Endodermal cell (in vitro differentiated cells): ENCODE results near the gene SND1. TPM values are rescaled to one million over a fixed set of nuclear protein-coding genes. Genes with fewer than 3 reads are reported as not detected.

Experiments
- DNase-seq: peaks from one replicate; pipeline ENCODE4 v3.0.0-alpha.2; 2017
- H3K27ac ChIP-seq: 2 replicates; pipeline ENCODE4 v1.5.1; 2013; ENCODE audit warnings: mild to moderate bottlenecking, low read depth, low read length, moderate library complexity
- H3K27me3 ChIP-seq: 2 replicates; pipeline ENCODE4 v1.6.1; 2013; ENCODE audit warnings: mild to moderate bottlenecking, low read length, moderate library complexity; ENCODE audit not compliant: insufficient read depth, control insufficient read depth, poor library complexity, severe bottlenecking
- H3K36me3 ChIP-seq: 2 replicates; pipeline ENCODE4 v1.7.0; 2013; ENCODE audit warnings: mild to moderate bottlenecking, low read length, moderate library complexity; ENCODE audit not compliant: control insufficient read depth, insufficient read depth
- H3K4me1 ChIP-seq: one replicate; pipeline ENCODE4 v1.7.0; 2013; ENCODE audit warnings: low read length; ENCODE audit not compliant: control insufficient read depth, insufficient read depth
- H3K4me3 ChIP-seq: 2 replicates; pipeline ENCODE4 v1.5.1; 2013; ENCODE audit warnings: mild to moderate bottlenecking, low read length, moderate library complexity
- H3K9ac ChIP-seq: 2 replicates; pipeline ENCODE4 v1.6.1; 2013; ENCODE audit warnings: mild to moderate bottlenecking, low read length, moderate library complexity; ENCODE audit not compliant: poor library complexity, severe bottlenecking; ENCODE audit errors: extremely low read depth
- H3K9me3 ChIP-seq: 2 replicates; pipeline ENCODE4 v1.6.1; 2013; ENCODE audit warnings: mild to moderate bottlenecking, low read length, moderate library complexity; ENCODE audit not compliant: control insufficient read depth
- H3K27ac Mint-ChIP-seq: 2 replicates; pipeline ENCODE4 v1.8.0; 2020; ENCODE audit warnings: mixed read lengths
- H3K27me3 Mint-ChIP-seq: 2 replicates; pipeline ENCODE4 v1.8.0; 2021; ENCODE audit warnings: mild to moderate bottlenecking, mixed read lengths; ENCODE audit not compliant: insufficient read depth
- H3K36me3 Mint-ChIP-seq: 2 replicates; pipeline ENCODE4 v1.8.0; 2020; ENCODE audit warnings: low read depth, mixed read lengths
- H3K4me1 Mint-ChIP-seq: 2 replicates; pipeline ENCODE4 v1.8.0; 2020; ENCODE audit warnings: mixed read lengths
- H3K4me3 Mint-ChIP-seq: 2 replicates; pipeline ENCODE4 v1.8.0; 2020; ENCODE audit warnings: mild to moderate bottlenecking, moderate library complexity, mixed read lengths
- H3K9me3 Mint-ChIP-seq: 2 replicates; pipeline ENCODE4 v1.8.0; 2020; ENCODE audit warnings: mild to moderate bottlenecking, mixed read lengths
- WGBS, 2 experiments: methylation state at CpG; one replicate each; pipeline versions ENCODE4 v1.1.5 to v1.1.7; 2013; ENCODE audit warnings: missing lambda C conversion rate in 2 of 2, mixed read lengths in 1 of 2; ENCODE audit not compliant: insufficient coverage in 1 of 2, insufficient read length in 1 of 2; 5-methylcytosine and 5-hydroxymethylcytosine counted together
- total RNA-seq, 2 donors: library from RNA; stranded (reverse); fragmentation: NEBNext Ultra II Directional in 1 of 2; extraction: Animal tissue kit (Norgen Biotek cat#: 25700) in 1 of 2; gene quantifications; 2 replicates in 1 of 2; 3 replicates in 1 of 2; pipeline ENCODE4 v1.2.1, GENCODE V29; 2021
- TF ChIP-seq, protein P1 (sequence below): fragments of 200-600 bp; sonication (generic); conservative IDR thresholded peaks from 2 replicates; pipeline ENCODE4 v1.5.0; 2021; ENCODE audit warnings: antibody characterized with exemption, mild to moderate bottlenecking

The SND1 gene
- total RNA-seq, 2 donors from 2014 or later = 240 to 267 TPM

DNA sequence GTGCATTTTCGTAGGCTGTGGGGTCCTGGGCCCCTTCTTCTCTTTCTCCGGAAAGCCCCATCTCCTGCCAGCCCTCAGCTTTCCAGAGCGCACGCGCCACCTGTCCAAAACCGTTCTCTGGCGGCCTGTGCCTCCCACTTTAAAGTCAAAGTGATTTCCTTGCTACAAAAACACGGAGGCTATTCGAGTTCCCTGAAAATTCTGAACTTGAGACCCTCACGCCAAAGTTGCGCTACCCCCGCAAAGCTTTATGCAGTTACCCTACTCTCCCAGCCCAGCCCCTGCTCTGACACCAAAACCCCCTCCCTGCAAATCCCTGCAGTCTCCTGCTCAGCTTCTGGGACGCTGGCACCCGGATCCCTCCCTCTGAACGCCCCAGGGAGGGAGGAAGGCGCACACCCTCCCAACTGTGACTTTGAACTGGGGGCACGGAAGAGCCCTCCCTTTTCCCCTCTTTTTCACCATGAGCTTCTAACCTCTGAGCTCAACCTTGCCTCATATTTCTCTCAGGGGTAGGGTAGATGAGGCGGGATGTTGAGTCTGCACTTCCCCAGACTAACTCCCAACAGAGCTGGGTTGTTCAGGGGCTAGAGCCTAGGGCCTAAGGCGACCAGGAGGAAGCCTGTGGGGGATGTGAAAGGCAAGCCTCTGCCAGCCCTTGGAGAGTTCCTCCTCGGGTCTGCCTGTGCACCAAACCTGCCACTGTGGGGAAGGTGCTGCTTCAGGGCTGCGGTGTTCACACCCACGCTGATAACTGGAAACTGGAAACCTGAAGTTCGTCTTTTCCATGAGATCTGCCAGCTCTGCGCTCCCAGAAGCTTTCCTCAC lies 31.4 kb upstream of the SND1 start:
- Histone ChIP-seq H3K4me1 (peaks cover 10% of the 10 kb centered on the region), H3K9me3 (no peaks in the 10 kb centered on the region), H3K9ac (peak overlapping the region; percentile 48), H3K36me3 (no peaks in the 10 kb centered on the region), H3K27me3 (peaks cover 18% of the 10 kb centered on the region), H3K27ac (no peak overlapping the region), H3K4me3 (peak overlapping the region; percentile 79)
- Mint-ChIP-seq H3K27ac (peak overlapping the region; percentile 85), H3K4me1 (peaks cover 36% of the 10 kb centered on the region), H3K27me3 (peaks cover 45% of the 10 kb centered on the region), H3K36me3 (no peaks in the 10 kb centered on the region), H3K9me3 (no peaks in the 10 kb centered on the region), H3K4me3 (peak overlapping the region; percentile 72)
- peak; percentile 87 for DNase-seq
- TF ChIP-seq, protein P1, sequence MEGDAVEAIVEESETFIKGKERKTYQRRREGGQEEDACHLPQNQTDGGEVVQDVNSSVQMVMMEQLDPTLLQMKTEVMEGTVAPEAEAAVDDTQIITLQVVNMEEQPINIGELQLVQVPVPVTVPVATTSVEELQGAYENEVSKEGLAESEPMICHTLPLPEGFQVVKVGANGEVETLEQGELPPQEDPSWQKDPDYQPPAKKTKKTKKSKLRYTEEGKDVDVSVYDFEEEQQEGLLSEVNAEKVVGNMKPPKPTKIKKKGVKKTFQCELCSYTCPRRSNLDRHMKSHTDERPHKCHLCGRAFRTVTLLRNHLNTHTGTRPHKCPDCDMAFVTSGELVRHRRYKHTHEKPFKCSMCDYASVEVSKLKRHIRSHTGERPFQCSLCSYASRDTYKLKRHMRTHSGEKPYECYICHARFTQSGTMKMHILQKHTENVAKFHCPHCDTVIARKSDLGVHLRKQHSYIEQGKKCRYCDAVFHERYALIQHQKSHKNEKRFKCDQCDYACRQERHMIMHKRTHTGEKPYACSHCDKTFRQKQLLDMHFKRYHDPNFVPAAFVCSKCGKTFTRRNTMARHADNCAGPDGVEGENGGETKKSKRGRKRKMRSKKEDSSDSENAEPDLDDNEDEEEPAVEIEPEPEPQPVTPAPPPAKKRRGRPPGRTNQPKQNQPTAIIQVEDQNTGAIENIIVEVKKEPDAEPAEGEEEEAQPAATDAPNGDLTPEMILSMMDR = no peak
- 4 to 10% methylated on average over 11 to 24 of the region's 24 CpGs for WGBS, 2 experiments

DNA sequence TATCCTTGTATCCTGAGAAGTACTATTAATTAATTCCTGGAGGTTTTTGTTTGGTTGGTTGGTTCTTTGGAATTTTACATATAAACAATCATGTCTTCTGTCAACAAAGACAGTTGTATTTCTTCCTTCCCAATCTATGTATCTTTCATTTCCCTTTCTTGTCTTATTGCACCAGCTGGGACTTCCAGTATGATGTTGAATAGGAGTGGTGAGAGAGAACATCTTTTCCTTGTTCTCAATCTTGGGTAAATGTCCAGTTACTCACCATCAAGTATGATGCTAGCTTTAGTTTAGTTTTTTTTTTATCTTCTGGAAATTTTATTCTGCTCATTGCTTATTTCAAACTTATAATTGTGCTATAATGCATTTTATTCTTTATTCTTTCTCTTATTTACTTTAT lies 26.7 kb upstream of the SND1 start:
- TF ChIP-seq, protein P1 = no peak
- no peak overlapping the region for H3K27ac Mint-ChIP-seq
- no peaks in the 10 kb centered on the region for H3K9me3 Mint-ChIP-seq
- H3K9me3 ChIP-seq = no peaks in the 10 kb centered on the region
- H3K27me3 ChIP-seq = no peaks in the 10 kb centered on the region
- no peak overlapping the region for H3K4me3 Mint-ChIP-seq
- no peak overlapping the region for H3K4me3 ChIP-seq
- H3K4me1 ChIP-seq = peaks cover 6% of the 10 kb centered on the region
- no peaks in the 10 kb centered on the region for H3K36me3 ChIP-seq
- no peak for DNase-seq
- no peaks in the 10 kb centered on the region for H3K36me3 Mint-ChIP-seq
- no peak overlapping the region for H3K27ac ChIP-seq
- peaks cover 9% of the 10 kb centered on the region for H3K27me3 Mint-ChIP-seq
- no peak overlapping the region for H3K9ac ChIP-seq
- H3K4me1 Mint-ChIP-seq = peaks cover 24% of the 10 kb centered on the region

DNA sequence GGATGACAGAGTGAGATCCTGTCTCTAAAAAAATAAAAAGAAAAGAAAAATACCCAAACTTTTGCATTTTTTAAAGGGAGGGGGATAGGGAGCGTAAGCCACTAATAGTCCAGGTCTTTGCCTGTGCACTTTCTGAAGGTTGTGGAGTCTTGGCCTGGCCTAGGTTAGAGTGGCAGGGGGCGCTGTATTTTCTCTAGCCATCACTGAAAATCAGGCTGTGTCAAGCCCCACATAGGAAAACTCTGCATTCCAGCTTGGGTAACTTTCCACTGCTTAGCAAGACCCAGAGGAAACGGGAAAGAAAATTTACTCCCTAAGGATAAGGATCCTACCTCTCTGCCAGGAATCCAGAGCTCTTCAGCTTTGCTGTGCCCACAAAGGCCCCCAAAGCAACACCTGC lies 23.5 kb upstream of the SND1 start:
- Histone ChIP-seq H3K27ac (no peak overlapping the region), H3K9ac (no peak overlapping the region), H3K27me3 (no peaks in the 10 kb centered on the region), H3K4me1 (no peaks in the 10 kb centered on the region), H3K9me3 (no peaks in the 10 kb centered on the region), H3K36me3 (no peaks in the 10 kb centered on the region), H3K4me3 (no peak overlapping the region)
- 53 to 75% methylated on average over 2 to 3 of the region's 3 CpGs for WGBS, 2 experiments
- no peaks in the 10 kb centered on the region for H3K9me3 Mint-ChIP-seq
- H3K27me3 Mint-ChIP-seq = peaks cover 16% of the 10 kb centered on the region
- H3K4me3 Mint-ChIP-seq = no peak overlapping the region
- peaks cover 15% of the 10 kb centered on the region for H3K4me1 Mint-ChIP-seq
- H3K27ac Mint-ChIP-seq = peak overlapping the region; percentile 35
- TF ChIP-seq, protein P1 = peak; percentile 69
- no peaks in the 10 kb centered on the region for H3K36me3 Mint-ChIP-seq
- peak; percentile 86 for DNase-seq
